ENCODE measurements around the gene RBMX. TPM values are rescaled to one million over a fixed set of nuclear protein-coding genes. Genes with fewer than 3 reads are reported as not detected.
A peak's percentile ranks its signal among the peaks of the same experiment; 100 is the strongest.

Gene RBMX
- polyA plus RNA-seq, 2 of the 4 experiments (the other 2 are of a cell fraction): 278 to 337 TPM

DNA sequence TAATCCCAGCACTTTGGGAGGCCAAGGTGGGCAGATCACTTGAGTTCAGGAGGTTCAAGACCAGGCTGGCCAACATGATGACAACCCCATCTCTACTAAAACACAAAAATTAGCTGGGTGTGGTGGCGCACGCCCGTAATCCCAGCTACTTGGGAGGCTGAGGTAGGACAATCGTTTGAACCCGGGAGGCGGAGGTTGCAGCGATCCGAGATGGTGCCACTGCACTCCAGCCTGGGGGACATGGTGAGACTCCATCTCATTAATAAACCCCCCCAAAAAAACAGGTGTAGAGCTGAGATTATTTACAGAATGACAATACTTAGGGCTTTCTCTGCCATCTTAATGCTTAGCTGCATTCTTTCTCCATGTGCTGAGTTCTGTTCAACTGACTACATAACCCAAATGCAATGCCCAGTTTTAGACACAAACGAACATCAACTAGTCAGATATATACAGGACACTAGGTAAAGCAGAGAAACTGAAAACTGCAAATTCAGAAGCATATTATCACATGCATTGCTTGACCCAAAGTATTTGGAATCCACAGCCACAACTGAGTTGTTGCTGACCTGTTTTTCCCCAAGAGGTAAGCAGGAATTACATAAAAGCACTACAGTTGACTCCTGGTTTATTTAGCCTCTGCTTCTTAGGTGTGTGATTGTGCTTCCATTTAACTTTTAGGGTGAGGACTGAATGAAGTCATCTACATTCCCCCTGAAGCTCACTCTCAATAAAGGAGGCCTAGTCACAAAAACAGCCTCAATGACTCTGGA is 12.1 kb downstream of the RBMX start:
- no peak overlapping the region for H3K4me2 ChIP-seq
- DNase-seq (ENCODE audit: low read depth in 1 of 2, low spot score in 1 of 2): no peak
- H3K9me3 ChIP-seq: no peaks in the 10 kb centered on the region
- H3K27ac ChIP-seq: no peak overlapping the region
- ATAC-seq: no peak
- TF ChIP-seq TFCP2L1 (CRISPR knock-in tag; IDR thresholded peaks at IDR 0.05) (no peak), POLR2AphosphoS2 (conservative IDR thresholded peaks at IDR 0.05; ENCODE audit: low read length) (peak; percentile 72; the same call in 1 of the 2 replicates)
- no peak for FAIRE-seq
- no peak overlapping the region for H3K4me3 ChIP-seq
- H3K4me1 ChIP-seq: peaks cover 21% of the 10 kb centered on the region
- CTCF ChIA-PET: interaction anchor here (0.8 kb wide), 1 partner anchor 11 kb away, joined by 3 read pairs; no protein-coding TSS in a partner anchor
- POLR2A ChIA-PET: interaction anchor here (3.0 kb wide), 1 partner anchor 12 kb away, joined by 24 read pairs; the partner anchor contains the start of gene RBMX
- WGBS (ENCODE audit: missing lambda C conversion rate): 97% methylated on average over 9 of the region's 9 CpGs

DNA sequence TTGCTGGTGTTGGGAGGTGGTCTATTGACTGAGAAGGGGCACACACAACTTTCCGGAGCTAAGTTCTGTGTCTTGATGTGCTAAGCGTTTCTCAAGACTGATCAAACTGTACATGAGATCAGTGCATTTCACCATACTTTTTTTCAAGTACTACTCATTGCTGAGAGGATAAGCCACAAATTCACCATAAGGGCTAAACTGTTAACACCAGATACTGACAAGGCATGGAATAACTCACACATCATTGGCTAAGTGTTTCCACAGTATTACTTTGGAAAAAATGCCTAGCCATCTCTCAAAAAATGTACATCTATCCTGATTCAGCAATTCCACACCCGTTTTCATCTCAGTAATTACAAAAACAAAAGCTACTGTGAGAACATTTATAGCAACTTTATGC is 13.0 kb downstream of the RBMX start:
- Histone ChIP-seq H3K27ac (no peak overlapping the region), H3K4me2 (no peak overlapping the region), H3K4me1 (peaks cover 19% of the 10 kb centered on the region), H3K4me3 (no peak overlapping the region), H3K9me3 (no peaks in the 10 kb centered on the region)
- ChIA-PET POLR2A (interaction anchor here (1.1 to 3.0 kb wide), 2 partner anchors 12 to 13 kb away, joined by 5 to 24 read pairs; partner anchors contain the start of gene RBMX), CTCF (no interaction called here)
- 78% methylated on average over 3 of the region's 3 CpGs for WGBS (ENCODE audit: missing lambda C conversion rate)
- peak; percentile 13 to 37; a peak in 3 of 6 replicates for ATAC-seq
- TF ChIP-seq POLR2AphosphoS2 (conservative IDR thresholded peaks at IDR 0.05; ENCODE audit: low read length) (peak; percentile 77), HOXB13 (CRISPR knock-in tag; IDR thresholded peaks at IDR 0.05; ENCODE audit: low read depth) (no peak), MAFK (IDR thresholded peaks at IDR 0.05; ENCODE audit: partially characterized antibody) (peak; percentile 19)
- DNase-seq (ENCODE audit: low read depth in 1 of 2, low spot score in 1 of 2): no peak
- FAIRE-seq: no peak

DNA sequence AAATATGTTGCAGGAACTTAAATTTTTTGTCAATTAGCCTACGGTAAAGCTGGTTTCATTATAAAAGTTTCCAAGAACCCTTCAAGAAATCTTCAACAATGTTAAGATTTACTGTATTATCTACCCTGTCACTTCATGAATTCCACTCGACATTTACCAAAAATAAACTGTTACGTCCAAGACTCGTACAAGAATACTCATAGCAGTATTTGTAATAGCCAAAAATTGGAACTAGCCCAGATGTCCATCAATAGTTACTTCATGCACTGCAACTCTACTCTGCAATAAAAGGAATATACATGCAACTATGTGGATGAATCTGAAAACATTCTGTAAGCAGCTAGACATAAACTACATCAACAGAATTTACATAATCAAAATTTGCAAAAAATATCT is 13.4 kb downstream of the RBMX start:
- Histone ChIP-seq H3K9me3 (no peaks in the 10 kb centered on the region), H3K4me2 (no peak overlapping the region), H3K4me3 (no peak overlapping the region), H3K27ac (no peak overlapping the region), H3K4me1 (peaks cover 17% of the 10 kb centered on the region)
- WGBS (ENCODE audit: missing lambda C conversion rate): 75% methylated on average over 4 of the region's 4 CpGs
- ChIA-PET POLR2A (interaction anchor here (1.1 to 3.0 kb wide), 2 partner anchors 12 to 14 kb away, joined by 5 to 24 read pairs; partner anchors contain the start of gene RBMX), CTCF (interaction anchor here (0.6 kb wide), 1 partner anchor 59 kb away, joined by 3 read pairs; no protein-coding TSS in a partner anchor)
- ATAC-seq (0 out of 6 replicates have a peak, but pooled peaks of 1 of the 2 experiments have one; percentile 26), DNase-seq (ENCODE audit: low read depth in 1 of 2, low spot score in 1 of 2) (no peak), FAIRE-seq (no peak)
- TF ChIP-seq ZFP36 (IDR thresholded peaks at IDR 0.05; ENCODE audit: borderline replicate concordance, partially characterized antibody): no peak
- TF ChIP-seq, protein P1, sequence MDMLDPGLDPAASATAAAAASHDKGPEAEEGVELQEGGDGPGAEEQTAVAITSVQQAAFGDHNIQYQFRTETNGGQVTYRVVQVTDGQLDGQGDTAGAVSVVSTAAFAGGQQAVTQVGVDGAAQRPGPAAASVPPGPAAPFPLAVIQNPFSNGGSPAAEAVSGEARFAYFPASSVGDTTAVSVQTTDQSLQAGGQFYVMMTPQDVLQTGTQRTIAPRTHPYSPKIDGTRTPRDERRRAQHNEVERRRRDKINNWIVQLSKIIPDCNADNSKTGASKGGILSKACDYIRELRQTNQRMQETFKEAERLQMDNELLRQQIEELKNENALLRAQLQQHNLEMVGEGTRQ (IDR thresholded peaks at IDR 0.05): no peak
- TF ChIP-seq FOSB (CRISPR knock-in tag; IDR thresholded peaks at IDR 0.05): no peak
- no peak for TF ChIP-seq FOXS1 (CRISPR knock-in tag; IDR thresholded peaks at IDR 0.05)
- no peak for TF ChIP-seq MAZ (IDR thresholded peaks at IDR 0.05; ENCODE audit: borderline replicate concordance, low read depth, low read length)

DNA sequence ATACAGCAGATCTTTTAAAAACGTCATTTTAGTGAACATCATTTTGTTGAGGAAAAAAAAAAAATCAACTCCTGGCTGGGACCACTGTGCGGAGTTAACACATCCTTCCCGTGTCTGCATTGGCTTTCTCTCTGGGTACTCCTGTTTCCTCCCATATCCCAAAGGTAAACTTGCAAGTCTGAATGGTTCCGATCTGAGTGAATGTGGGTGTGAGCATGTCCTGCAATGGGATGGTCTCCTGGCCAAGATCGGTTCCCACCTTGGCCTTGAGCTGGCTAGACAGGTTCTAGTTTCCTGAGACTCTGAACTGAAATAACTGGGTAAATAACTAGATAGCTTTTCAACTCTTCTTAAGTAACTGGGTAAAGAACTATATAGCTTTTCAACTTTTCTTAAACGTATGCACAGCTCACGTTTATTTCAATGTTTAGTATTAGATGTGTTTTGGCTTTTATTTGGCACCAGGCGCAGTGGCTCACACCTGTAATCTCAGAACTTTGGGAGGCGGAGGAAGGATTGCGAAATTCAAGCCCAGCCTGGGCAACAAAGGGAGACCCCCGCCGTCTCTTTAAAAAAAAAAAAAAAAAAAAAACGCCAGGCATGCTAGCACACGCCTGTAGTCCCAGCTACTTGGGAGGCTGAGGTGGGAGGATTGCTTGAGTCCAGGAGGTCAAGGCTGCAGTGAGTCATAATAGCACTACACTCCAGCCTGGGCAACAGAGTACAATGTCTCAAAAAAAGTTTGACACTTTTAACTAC is 14.0 kb downstream of the RBMX start:
- CTCF ChIA-PET: interaction anchor here (0.6 kb wide), 1 partner anchor 60 kb away, joined by 3 read pairs; no protein-coding TSS in a partner anchor
- Histone ChIP-seq H3K4me3 (no peak overlapping the region), H3K4me1 (peaks cover 16% of the 10 kb centered on the region), H3K27ac (no peak overlapping the region), H3K4me2 (no peak overlapping the region), H3K9me3 (no peaks in the 10 kb centered on the region)
- TF ChIP-seq FOSL2 (IDR thresholded peaks at IDR 0.05) (no peak), FOSL2 (CRISPR knock-in tag; IDR thresholded peaks at IDR 0.05) (0 out of 2 replicates have a peak, but pooled peaks have one; percentile 8), EHF (CRISPR knock-in tag; IDR thresholded peaks at IDR 0.05) (no peak), HOXA7 (CRISPR knock-in tag; IDR thresholded peaks at IDR 0.05) (no peak), RARB (CRISPR knock-in tag; IDR thresholded peaks at IDR 0.05) (no peak), NFE2L2 (conservative IDR thresholded peaks at IDR 0.05; ENCODE audit: low read length) (no peak), GATA3 (IDR thresholded peaks at IDR 0.05; ENCODE audit: borderline replicate concordance) (no peak), TFCP2L1 (CRISPR knock-in tag; IDR thresholded peaks at IDR 0.05) (0 out of 2 replicates have a peak, but pooled peaks have one; percentile 33), CBX8 (IDR thresholded peaks at IDR 0.05) (no peak), HEYL (CRISPR knock-in tag; IDR thresholded peaks at IDR 0.05) (no peak), CEBPB (IDR thresholded peaks at IDR 0.05) (peak in 1 of 2 experiments; percentile 70; a peak in 1 of 4 replicates)
- TF ChIP-seq, protein P2, sequence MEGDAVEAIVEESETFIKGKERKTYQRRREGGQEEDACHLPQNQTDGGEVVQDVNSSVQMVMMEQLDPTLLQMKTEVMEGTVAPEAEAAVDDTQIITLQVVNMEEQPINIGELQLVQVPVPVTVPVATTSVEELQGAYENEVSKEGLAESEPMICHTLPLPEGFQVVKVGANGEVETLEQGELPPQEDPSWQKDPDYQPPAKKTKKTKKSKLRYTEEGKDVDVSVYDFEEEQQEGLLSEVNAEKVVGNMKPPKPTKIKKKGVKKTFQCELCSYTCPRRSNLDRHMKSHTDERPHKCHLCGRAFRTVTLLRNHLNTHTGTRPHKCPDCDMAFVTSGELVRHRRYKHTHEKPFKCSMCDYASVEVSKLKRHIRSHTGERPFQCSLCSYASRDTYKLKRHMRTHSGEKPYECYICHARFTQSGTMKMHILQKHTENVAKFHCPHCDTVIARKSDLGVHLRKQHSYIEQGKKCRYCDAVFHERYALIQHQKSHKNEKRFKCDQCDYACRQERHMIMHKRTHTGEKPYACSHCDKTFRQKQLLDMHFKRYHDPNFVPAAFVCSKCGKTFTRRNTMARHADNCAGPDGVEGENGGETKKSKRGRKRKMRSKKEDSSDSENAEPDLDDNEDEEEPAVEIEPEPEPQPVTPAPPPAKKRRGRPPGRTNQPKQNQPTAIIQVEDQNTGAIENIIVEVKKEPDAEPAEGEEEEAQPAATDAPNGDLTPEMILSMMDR (IDR thresholded peaks at IDR 0.05): no peak
- TF ChIP-seq, protein P3, sequence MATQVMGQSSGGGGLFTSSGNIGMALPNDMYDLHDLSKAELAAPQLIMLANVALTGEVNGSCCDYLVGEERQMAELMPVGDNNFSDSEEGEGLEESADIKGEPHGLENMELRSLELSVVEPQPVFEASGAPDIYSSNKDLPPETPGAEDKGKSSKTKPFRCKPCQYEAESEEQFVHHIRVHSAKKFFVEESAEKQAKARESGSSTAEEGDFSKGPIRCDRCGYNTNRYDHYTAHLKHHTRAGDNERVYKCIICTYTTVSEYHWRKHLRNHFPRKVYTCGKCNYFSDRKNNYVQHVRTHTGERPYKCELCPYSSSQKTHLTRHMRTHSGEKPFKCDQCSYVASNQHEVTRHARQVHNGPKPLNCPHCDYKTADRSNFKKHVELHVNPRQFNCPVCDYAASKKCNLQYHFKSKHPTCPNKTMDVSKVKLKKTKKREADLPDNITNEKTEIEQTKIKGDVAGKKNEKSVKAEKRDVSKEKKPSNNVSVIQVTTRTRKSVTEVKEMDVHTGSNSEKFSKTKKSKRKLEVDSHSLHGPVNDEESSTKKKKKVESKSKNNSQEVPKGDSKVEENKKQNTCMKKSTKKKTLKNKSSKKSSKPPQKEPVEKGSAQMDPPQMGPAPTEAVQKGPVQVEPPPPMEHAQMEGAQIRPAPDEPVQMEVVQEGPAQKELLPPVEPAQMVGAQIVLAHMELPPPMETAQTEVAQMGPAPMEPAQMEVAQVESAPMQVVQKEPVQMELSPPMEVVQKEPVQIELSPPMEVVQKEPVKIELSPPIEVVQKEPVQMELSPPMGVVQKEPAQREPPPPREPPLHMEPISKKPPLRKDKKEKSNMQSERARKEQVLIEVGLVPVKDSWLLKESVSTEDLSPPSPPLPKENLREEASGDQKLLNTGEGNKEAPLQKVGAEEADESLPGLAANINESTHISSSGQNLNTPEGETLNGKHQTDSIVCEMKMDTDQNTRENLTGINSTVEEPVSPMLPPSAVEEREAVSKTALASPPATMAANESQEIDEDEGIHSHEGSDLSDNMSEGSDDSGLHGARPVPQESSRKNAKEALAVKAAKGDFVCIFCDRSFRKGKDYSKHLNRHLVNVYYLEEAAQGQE (IDR thresholded peaks at IDR 0.05): no peak
- FAIRE-seq: no peak
- WGBS (ENCODE audit: missing lambda C conversion rate): 73% methylated on average over 14 of the region's 14 CpGs
- peak; percentile 56 to 71; a peak in 4 of 6 replicates for ATAC-seq
- peak in 1 of 2 experiments; percentile 12 for DNase-seq (ENCODE audit: low read depth in 1 of 2, low spot score in 1 of 2)
- POLR2A ChIA-PET: interaction anchor here (0.8 to 3.0 kb wide), 3 partner anchors 13 to 43 kb away, joined by 3 to 24 read pairs (median 5); partner anchors contain the start of gene RBMX

Measured in A549 (cell line).